ENCODE measurements around the gene RWDD3.

The RWDD3 gene

DNA sequence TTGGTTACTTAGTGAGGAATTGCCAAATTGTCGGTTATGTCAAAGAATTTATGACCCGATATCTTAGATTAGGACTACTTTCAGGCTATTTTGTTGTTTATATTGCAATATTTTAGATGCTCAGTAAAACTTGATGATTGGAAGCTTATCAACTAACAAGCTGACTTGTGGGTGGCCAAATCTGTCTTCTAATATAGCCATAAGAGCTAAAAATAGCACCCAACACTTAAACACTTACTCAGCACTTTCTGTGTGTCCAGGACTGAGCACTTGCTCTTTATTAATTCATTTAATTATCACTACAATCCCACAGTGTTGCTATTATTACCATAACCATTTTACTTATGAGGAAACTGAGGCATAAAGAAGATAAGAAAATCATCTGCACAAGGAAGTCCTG is 50.4 kb downstream of the RWDD3 start:
- DNase-seq (ENCODE audit: low read depth) = no peak

DNA sequence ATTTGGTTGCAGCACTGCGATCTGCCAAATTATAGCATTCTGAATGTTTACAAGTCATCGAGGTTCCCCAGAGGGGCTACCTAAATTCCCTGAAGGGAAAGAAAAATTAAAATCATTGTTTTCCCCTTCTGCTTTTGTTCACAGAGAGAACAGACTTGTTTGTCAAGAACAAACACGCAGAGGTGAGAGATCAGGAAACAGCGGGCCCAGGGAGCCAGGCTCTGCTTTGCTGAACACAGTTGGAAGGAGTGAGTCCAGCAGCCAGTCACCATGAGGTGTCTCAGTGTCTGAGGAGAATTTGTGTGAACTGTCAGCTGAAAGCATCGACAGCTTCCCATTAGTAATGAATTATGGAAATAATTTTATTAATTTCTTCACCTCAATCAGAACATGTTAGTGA is 52.5 kb downstream of the RWDD3 start:
- no peak for DNase-seq (ENCODE audit: low read depth)

DNA sequence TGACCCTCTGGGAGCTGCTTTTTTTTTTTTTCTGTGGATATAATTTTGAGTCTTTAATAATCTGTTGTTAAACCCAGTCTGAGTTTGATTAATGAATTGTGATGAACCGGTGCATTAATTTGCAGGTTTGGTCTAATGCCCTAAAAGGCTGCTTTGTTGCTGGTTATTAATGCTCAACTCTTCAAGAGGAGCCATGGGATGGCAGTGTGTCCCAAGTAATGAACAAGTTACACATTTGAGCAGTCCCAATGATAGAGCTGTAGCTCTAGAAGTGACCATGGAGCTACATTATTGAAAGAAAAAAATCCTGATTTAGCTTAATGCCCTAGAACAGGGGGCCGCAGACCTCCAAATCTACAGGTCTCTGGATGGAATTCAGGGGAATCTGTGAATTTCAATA is 53.1 kb downstream of the RWDD3 start:
- no peak for DNase-seq (ENCODE audit: low read depth)

DNA sequence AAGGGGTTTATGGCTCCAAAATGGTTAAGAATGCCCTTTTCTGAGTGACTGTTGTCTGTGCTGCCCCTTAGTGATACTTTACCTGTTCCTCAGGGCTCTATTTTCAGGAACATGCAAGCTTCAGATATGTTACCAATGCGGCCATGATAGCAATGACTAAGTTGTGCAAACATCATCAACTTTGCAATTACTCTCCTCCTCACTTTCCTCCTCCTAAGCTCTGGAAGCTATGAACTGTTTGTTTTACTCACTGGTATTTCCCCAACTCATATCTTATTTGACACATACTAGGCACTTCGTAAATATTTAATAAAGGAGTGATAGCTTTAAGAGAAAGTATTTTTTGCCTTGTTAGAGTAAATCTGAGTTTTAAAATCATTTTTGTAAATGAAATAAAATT is 53.8 kb downstream of the RWDD3 start:
- no peak for DNase-seq (ENCODE audit: low read depth)

Data from iris pigment epithelial cell (primary cell).